ENCODE results near the gene GMDS.

GMDS gene

DNA sequence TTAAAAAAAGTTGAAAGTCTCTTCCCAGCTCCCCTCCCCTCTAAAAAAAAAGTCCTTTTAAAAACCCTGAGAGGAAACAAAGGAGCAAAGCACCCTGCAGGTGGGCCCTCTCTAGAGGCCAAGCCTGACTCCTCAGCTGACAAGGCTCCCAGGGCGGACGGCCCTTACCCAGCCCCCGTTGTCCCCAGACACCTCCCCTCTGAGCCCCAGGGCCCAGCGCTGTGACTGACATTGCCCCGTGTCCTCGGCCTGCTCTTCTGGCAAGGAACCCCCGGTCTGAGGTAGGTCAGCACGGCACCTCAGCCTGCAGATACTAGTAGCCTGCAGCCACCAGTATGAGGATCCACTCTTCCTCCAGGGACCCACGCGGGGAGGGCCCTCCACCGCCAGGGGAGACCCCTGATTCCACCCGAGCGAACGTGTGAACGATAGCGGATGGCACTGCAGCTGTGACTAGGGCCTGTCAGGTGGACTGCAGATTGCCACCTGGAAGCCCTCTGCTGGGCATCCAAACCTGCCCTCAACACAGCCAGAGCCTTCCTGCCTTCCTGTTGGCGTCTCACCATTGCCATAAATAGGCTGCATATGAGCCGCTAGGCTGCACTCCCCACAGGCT lies 601.5 kb downstream of the GMDS start:
- DNase-seq (ENCODE audit: low read depth): no peak

DNA sequence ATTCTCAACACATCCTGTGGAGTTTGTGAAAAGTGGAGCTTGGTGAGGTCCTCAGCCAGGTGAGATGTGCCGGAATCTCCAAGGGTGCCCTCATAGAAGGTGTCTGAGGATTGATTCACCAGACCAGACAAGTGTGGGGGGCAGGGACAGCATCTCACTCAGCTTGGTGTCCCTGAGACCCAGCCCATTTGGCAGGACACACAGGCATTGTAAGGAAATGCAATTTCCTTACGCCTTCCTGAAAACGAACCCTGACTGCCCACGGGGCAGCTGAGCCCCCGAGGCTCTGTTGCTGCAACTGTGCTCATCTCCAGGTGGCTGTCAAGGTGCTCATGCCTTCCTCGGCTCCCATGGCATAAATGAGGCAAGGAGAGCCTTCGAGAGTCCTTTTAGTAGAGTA lies 602.3 kb downstream of the GMDS start:
- no peak for DNase-seq (ENCODE audit: low read depth)

DNA sequence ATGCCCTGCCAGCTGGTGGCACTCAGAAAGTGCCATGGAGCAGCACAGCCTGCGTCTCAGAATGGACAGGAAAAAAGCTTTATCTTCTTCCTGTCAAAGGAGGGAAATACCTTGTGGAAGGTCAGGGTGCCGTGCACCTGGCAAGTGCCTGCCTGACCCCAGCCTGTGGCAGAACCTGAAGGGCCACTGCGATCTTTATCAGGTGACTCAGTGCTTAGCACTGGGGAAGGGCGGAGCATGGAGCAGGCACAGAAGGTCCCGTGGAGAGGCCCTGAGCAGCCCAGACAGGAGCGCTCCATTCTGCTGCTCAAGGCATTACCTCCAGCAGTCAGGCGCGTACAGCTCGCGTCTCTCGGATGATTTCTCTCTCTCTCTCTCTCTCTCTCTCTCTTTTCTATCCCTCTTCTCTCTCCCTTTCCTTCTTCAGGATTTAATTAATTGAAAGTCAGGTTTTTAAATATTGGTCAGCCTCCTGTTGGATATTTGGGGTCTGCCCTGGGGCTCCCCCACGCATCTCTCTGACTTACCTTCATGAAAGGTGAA lies 604.0 kb downstream of the GMDS start:
- no peak for DNase-seq (ENCODE audit: low read depth)

DNA sequence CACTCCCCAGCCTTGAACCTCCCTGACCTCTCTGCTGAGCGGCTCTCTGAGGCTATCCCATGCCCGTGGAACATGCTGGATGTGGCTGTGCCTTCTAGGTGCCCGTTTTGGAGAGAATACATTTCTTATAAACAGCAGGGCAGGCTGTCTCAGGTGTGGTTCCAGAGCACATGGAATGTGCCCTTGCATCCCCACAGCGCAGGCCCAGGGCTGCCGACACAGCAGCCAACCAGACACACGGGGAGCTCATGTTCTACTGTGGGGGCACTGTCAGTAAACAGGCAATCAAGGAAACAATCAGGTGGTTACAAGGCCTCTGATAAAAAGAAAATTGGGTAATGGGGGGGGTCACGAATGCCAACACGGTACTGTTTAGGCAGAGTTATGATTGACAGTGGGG lies 604.9 kb downstream of the GMDS start:
- DNase-seq (ENCODE audit: low read depth): no peak

DNA sequence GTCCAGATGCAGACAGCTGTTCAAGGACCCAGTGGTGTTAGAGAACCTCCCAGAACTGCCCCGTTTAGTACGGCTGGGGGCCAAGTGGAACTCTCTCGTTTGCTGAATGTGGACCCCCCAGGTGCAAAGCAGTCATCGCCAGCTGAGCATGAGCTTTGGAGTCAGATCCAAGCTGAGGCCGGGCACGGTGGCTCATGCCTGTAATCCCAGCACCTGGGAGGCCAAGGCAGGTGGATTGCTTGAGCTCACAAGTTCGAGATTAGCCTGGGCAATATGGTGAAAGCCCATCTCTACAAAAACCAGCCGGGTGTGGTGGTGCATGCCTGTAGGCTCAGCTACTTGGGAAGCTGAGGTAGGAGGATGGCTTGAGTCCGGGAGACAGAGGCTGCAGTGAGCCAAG lies 606.0 kb downstream of the GMDS start:
- no peak for DNase-seq (ENCODE audit: low read depth)

DNA sequence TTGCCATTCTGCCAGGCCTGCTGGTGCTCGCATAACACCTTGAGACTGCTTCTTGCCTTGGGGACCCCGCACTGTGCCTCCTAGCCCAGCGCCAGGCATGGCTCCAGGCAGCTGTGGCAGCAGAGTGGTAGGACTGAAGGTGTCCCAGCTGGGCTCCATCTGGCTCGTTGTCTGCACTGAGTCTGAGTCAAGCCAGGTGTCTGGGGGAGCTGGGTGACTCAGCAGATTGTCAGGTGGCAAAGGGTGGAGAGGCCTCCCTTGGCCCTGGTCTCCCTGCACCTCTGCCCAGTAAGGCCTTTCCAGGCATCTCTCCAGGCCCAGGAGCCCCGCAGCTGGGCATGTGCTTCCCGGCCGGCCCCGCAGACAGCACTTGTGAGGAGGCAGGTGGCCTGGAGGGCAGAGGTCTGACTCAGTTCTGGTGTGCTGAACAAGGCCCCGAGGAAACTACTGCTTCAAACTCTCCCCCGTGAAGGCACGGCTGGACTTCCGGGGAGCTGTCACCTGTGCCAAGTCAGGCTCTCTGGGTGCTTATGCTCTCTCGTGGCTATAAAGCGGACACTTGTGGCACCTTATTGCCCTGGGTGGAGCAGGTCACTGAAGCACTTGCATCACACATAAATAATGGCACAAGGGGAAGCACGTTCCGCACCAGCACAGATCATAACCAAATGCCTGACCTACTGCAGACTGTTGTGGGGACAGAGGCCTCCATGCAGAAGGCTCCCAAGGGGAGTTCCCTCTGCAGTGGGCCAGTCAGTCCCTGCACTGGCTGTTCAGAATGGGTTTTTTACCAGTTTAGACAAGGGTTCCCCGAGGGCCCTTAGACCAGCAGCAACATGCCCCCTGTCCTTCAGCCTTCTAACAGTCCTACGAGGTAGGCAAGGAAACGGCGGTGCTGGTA lies 608.2 kb downstream of the GMDS start:
- no peak for DNase-seq (ENCODE audit: low read depth)

DNA sequence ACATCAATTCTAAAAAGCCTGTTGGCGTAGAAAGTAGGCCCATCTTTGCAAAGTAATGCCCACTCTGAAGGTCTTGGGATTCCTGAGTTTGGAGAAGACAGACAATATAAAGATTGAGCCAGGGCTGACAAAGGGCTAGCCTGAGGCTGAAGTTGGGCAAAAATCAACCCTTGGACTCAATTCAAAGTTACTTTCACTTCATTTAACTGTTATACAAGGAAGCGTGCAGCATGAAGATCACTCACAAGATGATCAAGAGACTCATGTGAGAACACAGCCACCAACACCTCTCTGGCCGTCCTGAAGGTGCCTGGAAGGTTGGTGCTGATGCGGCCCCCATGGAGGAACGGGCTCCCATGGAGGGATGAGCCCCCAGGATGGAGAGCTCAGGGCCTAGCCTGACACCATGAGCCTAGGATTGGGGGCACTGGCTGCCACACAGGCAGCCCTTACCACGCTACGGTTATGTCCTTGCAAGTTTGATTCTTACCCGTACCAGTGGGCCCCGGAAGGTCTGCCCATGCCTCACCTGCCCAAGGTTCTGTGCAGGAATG lies 609.1 kb downstream of the GMDS start:
- no peak for DNase-seq (ENCODE audit: low read depth)

DNA sequence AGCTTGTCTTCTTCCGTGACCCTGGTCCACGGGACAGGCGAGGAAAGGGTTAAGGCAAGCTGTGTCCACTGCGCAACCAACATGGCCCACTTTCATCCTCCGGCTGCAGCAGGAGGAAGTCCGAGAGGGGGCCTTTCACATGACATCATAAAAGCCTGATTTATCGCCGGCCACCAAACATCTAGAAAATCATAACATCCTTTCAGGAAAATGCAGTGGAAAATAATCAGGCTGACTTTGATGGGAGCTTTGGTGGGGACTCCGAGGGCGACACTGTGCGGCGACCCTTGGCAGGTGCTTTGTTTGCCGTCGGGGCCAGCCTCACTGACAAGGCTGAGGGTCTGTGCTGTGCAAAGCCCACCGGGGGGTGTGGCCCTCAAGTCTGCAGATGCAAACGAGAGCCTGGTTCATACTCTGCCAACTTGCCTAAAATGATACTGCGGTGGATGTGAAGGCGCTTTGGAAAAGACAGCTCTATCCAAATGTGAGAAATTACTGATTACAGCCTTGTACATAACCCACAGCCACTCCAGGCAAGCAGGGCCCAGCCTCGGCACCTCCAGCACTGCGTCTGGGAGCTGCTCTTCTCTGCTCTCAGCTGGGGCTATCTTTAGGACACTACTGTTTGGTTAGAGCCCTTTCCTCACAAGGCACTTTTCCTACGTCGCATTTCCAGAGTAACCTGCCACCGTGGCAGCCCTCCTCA lies 609.9 kb downstream of the GMDS start:
- no peak for DNase-seq (ENCODE audit: low read depth)

DNA sequence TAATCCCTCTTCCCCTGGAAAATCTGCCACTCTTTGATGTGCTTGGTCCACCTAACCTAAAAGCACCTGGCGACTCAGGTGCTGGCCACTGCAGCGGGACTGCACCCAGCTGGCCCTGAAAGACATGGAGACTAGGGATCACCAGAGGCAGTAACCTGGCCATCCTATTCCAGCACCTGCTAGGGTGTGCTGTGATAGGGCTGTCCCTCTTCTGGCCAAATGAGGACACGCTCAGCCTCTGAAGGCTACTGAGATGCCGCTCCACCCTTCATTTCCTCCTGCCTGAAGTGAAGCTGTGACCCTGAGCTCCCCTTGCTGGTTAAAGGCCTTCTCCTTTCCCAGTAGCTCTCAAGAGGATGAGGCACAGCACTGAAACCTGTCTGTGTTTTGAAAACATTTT lies 611.3 kb downstream of the GMDS start:
- DNase-seq (ENCODE audit: low read depth): no peak

DNA sequence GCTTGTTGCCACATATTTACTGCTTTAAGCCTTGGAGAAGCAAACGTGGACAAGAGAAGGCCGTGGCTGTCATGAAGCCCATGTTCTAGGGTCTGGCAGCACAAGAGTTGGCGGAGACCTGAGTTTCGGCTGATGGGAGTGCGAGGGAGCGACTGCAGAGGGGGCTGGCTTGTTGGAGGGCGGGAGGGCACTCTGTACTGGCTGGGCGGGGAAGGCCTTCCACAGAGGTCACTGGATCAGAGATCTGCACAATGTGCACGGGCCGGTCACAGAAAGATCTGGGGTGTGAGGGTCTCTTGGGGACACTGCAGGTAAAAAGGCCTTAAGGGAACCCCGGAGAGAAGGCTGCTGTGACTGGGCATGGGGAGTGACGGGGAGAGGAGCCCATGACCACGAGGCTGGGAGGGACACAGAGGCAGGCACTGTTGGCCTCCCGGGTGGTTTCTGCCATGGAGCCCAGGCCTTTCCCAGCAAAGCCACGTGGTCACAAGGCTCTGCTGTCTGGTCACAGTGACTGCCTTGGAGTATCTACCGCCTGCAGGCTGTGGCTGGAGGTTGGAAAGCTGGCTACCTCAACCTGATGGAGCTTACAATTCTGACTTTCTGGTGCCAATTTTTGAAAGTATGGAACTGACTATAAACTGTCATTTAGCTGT lies 611.9 kb downstream of the GMDS start:
- DNase-seq (ENCODE audit: low read depth): no peak

DNA sequence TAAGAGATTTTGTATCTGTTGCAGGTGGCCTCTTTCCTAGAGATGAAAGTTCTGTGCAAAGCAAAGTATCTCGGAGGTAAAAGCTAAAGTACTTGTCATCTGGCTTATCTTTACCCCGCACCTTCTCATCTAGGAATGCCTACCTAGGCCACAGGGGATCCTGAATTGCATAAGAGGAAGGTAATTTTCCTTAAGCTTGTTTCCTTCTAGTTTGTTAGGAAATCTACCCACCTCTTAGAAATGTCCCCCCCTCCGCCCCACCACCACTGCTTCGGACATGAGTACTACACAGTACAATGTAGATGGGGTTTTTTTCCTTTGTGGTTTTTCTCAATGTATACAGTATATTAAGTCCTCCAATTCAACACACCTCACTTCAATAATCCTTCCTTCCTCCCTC lies 614.2 kb downstream of the GMDS start:
- DNase-seq (ENCODE audit: low read depth): no peak

DNA sequence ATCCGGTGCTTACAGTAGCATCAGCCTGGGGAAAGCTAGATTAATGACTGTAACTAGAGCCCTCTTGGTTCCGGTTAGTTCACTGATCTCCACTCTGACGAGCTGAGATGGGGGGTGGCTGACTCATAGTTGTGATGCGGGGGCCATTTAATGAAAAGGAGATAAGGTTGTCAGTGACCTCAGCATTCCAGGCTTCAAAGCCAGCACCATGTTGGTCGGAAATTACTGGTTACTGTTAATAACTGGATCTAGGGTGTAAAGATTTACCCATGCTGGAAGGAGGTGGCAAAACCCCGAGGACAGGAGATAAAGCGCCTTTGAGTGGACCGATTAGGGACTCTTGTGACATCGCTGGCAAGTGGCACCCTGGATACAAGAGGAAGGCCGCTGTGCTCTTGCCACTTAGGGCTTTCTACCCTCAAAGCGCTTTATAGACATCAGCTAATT lies 614.6 kb downstream of the GMDS start:
- DNase-seq (ENCODE audit: low read depth): no peak

DNA sequence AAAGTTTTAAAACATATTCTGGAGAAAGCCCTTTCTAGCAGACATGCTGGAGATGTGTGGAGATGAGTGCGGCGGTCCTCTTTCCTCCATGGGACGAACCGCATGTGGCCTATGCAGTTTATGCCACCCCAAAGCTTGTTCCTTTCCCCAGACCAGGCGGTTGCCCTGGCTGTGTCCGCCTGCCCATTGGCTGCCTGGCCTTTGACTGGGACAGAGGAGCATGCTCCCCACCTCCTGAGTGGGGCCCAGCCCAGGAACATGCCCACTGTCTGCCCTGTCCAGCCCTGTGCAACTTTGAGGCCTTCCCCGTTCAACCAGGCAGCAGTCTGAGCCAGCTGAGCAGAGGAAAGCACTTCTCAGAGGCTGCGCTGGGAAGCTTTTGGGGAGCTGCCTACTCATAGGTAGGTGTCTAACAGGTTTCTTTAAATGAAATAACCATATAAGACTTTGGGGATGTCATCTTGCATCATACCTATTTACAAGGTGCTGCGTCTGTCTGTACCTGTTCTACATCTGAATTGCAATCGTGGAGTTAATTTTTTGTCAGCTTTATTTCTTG lies 615.1 kb downstream of the GMDS start:
- no peak for DNase-seq (ENCODE audit: low read depth)

DNA sequence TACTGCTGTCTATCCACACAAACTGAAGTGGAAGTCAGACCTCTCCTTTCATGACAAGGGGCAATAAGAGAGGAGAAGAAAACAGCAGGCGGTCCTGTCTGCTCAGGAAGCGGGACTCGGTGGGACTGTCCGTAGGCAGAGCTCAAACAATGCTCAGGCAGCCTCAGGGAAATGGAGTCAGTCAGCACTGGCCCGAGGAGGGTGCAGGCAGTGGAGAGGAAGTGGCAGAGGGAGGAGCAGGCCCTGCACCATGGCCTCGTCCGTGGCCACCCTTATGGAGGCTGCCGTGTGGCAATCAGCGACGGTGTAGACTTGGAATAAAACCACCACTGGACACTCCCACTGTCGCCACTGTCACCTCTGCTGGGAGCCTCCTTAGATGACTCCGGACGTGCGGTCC lies 616.1 kb downstream of the GMDS start:
- no peak for DNase-seq (ENCODE audit: low read depth)

DNA sequence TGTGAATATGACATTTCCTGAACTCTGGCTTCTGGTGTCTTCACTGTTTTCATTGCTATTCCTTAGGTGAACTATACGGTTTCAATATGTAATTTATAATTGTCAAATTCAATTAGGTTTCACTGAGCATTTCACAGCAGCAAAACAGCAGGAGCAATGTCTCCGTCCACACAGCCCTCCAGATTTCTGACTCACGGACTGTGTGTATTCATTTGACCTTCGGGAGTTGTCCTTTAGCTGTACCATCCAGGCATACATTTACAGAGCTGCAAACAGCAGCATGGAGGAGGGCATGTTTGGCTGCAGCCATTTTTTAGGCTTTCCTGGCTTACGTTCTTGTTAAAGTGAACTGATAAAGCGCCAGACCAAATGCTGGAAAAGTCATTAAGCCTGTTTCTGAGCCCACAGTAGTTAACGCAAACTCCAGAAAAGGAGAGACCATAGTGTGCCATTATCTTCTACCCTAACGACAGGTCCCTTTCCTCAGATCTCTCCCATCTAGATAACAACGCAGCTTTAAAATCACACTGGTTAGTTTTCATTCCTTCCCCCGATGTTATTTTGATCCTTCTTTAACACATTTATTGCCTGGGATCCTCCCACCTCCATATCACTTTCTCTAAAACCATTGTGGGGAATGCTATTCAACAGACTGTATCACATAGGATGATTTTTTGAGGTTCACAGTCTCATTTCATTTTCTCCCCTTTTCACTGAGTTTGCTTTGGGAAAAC lies 617.4 kb downstream of the GMDS start:
- DNase-seq (ENCODE audit: low read depth): no peak

DNA sequence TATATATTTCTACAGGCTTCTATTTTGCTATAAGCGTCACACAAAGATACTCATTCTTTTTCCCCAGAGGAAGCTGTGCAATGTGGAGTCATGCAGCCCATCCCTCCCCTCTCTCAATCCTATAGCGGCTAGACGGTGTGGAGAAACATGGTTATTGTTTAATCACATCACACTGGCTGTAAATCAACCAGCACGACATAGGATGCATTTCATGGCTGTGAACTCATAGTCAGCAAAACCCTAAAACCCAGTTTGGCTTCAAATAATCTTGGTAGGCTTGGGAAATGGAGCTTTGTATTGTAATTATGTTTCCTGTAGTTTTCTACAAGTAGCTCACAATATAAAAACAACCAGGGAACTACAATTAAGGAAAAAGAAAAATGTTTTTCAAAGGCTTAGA lies 618.9 kb downstream of the GMDS start:
- DNase-seq (ENCODE audit: low read depth): no peak

DNA sequence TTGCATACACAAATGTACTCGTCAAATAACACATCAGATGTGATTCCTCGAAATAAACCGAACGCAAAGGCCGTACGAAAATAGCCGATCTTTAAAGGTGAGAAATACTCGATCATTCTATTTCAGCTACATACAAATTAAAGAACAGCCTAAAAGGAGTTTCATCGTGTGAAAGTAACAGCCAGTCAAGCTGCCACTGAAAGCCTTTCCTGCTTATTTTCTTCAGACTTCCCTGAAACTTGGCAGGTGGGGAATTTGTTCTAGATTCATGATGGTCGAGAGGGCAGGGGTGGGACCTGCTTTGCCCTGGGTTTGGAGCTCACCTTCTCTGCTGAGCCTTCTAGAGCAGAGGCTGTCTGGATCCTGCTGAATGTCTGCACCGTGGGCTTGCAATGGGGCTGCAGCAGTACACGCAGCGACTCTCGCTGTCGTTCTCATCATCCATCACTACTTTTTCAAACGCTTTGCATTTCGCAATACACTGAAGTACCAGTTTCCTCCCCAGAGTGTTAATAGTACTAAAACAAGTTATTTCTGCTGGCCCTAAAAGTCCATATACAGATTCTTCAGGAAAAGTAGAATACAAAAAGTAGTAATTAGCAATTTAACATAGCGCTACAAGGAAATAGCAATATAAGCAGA lies 619.5 kb downstream of the GMDS start:
- DNase-seq (ENCODE audit: low read depth): no peak

DNA sequence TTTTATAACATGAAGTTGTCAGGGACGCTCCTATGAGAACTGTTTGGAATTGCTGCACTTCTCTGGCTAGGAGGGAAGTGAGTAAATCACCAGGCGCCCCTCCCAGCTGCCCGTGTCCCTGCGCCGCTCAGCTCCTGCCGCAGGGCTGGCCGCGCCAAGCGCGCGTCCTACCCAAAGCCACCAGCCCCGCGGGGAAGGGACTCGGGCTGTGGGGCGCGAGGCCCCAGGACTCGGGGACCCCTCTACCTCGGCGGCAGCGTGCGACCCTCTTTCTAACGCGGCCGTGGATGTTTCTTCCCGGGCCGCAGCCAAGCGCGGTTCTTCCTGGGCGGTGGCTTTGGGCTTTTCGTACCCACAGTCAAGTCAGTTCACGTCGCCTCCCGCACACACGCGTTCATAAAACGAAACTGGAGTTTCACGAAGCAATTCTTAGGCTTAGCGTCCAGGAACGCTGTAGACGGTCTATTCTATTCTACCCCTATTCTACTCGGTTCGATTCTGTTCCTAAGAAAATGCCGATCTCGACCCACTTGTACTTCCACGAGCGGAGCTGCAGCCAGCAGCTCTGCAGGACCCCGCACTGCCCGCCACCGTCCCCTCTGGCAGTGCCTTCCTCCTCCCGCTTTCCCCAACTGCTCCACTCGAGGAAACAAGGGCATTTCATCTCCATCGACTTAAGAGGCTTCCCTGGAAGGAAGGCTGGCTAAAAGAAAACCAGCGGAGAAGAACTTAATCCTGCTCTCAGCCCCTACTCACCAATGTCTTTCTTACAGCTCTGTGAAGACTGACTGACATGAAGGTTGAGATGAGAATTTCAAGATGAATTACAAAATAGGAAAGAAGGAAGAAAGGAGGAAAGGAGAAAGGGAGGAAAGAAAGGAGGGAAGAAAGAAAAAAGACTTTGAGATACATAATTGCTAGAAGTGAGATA lies 620.3 kb downstream of the GMDS start:
- DNase-seq (ENCODE audit: low read depth): no peak

Data from fibroblast of the conjunctiva (primary cell).